Upper lobe of right lung (tissue), 1 donor: ENCODE results near the gene IMPDH1. TPM values are rescaled to one million over a fixed set of nuclear protein-coding genes. Genes with fewer than 3 reads are reported as not detected.

Experiments
- ATAC-seq: fragments of 200-7000 bp; cut with Tn5 transposase; one replicate; pipeline ENCODE4 v1.9.1; 2020; ENCODE audit warnings: mild to moderate bottlenecking, moderate library complexity
- DNase-seq: peaks from one replicate; pipeline ENCODE4 v3.0.0-alpha.2; 2020
- H3K27ac ChIP-seq: fragments of 200-600 bp; one replicate; pipeline ENCODE4 v1.8.0; 2022
- H3K27me3 ChIP-seq: fragments of 200-600 bp; one replicate; pipeline ENCODE4 v1.8.0; 2022; ENCODE audit warnings: mild to moderate bottlenecking
- H3K36me3 ChIP-seq: fragments of 200-600 bp; one replicate; pipeline ENCODE4 v1.8.0; 2022
- H3K4me1 ChIP-seq: fragments of 200-600 bp; one replicate; pipeline ENCODE4 v1.8.0; 2022
- H3K4me3 ChIP-seq: fragments of 200-600 bp; one replicate; pipeline ENCODE4 v1.8.0; 2022; ENCODE audit warnings: mild to moderate bottlenecking
- H3K9me3 ChIP-seq: fragments of 200-600 bp; one replicate; pipeline ENCODE4 v1.8.0; 2022
- intact Hi-C: fragments of 100-400 bp; cut with DNase I; formaldehyde crosslinking; loops from one replicate; pipeline ENCODE4 v1.11.0; 2022
- total RNA-seq: library from RNA; stranded (reverse); fragmentation: NEBNext Ultra II Directional; extraction: Animal tissue kit (Norgen Biotek cat#: 25700); gene quantifications from one replicate; pipeline ENCODE4 v1.2.1, GENCODE V29; 2021
- TF ChIP-seq, protein P1 (sequence below): fragments of 200-600 bp; IDR thresholded peaks from one replicate; pipeline ENCODE4 v1.8.0; 2022; ENCODE audit warnings: antibody characterized with exemption
- donor health status: DM: no; HTN: yes; CAD: no; lungs with severe emphysema.

Gene IMPDH1
- total RNA-seq, 1 donor from 2014 or later, result 59.8 TPM

DNA sequence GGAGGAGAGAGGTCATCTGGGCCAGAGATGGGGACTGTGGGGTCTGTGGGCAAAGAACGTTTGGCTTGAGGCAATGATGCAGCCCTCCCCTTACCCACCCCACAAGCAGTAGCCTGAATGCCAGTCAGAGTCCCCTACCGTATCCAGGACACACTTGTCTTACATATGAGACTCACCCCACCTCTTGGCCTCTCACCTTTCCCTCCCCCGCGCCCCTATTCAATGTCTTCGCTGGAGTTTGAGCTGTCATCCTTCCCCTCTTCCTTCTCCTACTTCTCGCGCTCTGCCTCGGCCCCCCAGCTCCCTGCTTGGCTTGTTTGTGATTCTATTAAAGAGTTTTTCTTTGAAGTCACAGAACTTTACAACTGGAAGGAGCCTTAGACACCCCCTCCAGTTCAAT lies 57.1 kb downstream of the IMPDH1 start:
- ATAC-seq (no peak), DNase-seq (no peak)
- intact Hi-C loops, result no loop called here
- Histone ChIP-seq H3K4me3 (no peak overlapping the region), H3K9me3 (no peaks in the 10 kb centered on the region), H3K27ac (no peak overlapping the region), H3K27me3 (peaks cover 47% of the 10 kb centered on the region), H3K36me3 (no peaks in the 10 kb centered on the region), H3K4me1 (peaks cover 5% of the 10 kb centered on the region)
- TF ChIP-seq, protein P1, sequence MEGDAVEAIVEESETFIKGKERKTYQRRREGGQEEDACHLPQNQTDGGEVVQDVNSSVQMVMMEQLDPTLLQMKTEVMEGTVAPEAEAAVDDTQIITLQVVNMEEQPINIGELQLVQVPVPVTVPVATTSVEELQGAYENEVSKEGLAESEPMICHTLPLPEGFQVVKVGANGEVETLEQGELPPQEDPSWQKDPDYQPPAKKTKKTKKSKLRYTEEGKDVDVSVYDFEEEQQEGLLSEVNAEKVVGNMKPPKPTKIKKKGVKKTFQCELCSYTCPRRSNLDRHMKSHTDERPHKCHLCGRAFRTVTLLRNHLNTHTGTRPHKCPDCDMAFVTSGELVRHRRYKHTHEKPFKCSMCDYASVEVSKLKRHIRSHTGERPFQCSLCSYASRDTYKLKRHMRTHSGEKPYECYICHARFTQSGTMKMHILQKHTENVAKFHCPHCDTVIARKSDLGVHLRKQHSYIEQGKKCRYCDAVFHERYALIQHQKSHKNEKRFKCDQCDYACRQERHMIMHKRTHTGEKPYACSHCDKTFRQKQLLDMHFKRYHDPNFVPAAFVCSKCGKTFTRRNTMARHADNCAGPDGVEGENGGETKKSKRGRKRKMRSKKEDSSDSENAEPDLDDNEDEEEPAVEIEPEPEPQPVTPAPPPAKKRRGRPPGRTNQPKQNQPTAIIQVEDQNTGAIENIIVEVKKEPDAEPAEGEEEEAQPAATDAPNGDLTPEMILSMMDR, result no peak

GRCh38 chr7:128352153-128352537 lies 57.6 kb downstream of the IMPDH1 start:
- ATAC-seq (peak; percentile 85), DNase-seq (peak; percentile 79)
- Histone ChIP-seq H3K27ac (no peak overlapping the region), H3K4me1 (peaks cover 5% of the 10 kb centered on the region), H3K9me3 (no peaks in the 10 kb centered on the region), H3K4me3 (no peak overlapping the region), H3K27me3 (peaks cover 47% of the 10 kb centered on the region), H3K36me3 (no peaks in the 10 kb centered on the region)
- intact Hi-C loops, result no loop called here
- TF ChIP-seq, protein P1, result peak; percentile 48

- H3K27me3 ChIP-seq, result peaks cover 47% of the 10 kb centered on the region
- H3K27ac ChIP-seq, result no peak overlapping the region
- intact Hi-C loops, result no loop called here
- DNase-seq, result peak; percentile 64
- H3K4me3 ChIP-seq, result peak overlapping the region; percentile 21
- TF ChIP-seq, protein P1, result no peak
- H3K9me3 ChIP-seq, result no peaks in the 10 kb centered on the region
- no peaks in the 10 kb centered on the region for H3K36me3 ChIP-seq
- ATAC-seq, result peak; percentile 9
- H3K4me1 ChIP-seq, result peaks cover 5% of the 10 kb centered on the region
These were observed 58.3 kb downstream of the IMPDH1 start for GRCh38 chr7:128351296-128352152.

DNA sequence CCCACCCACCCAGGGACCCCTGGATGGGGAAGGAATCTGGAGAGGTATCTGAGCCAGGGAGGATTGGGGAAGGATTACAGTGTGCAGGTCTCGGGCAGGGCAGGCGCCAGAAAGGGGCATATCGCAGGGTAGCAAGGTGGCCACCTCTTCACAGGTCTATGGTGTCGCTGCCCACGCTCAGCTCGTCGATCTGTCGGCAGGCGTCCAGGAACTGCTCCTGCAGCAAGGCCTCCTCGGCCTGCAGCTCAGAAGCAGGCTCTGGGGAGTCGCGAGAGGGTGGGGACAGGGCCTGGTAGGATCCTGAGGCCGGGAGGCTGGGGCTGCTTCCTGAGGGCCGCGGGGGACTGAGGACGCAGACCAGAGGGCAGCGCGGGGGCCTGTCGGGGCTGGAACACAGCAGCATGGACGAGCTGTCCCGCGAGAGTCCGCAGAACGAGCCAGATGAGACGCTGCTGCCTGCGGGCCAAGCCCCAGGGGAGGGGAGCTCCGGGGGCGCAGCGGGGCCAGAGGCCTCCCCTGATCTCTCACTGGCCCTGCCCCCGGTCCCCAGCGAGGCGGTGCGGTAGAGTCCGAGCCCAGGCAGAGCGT lies 59.0 kb downstream of the IMPDH1 start:
- H3K27me3 ChIP-seq, result peaks cover 46% of the 10 kb centered on the region
- DNase-seq (no peak), ATAC-seq (peak; percentile 5)
- intact Hi-C loops, result no loop called here
- peaks cover 5% of the 10 kb centered on the region for H3K4me1 ChIP-seq
- H3K36me3 ChIP-seq, result no peaks in the 10 kb centered on the region
- H3K27ac ChIP-seq, result no peak overlapping the region
- no peak overlapping the region for H3K4me3 ChIP-seq
- no peaks in the 10 kb centered on the region for H3K9me3 ChIP-seq
- TF ChIP-seq, protein P1, result no peak

DNA sequence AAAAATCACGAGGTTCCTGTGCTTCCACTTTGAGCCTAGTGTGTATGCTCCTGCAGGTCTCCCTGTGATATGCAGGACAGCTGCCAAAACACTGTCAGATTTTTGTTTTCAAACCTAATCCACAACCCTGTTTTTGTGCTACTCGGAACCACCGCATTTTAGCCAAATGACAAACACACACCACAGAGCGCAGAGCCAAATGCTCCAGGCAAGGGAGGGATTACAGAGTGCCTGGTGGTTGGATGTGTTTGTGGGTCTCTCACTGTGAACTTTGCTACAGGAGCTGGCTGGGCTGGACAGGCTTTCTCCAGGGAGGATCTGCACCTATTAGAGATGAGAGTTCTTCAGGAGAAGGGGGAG lies 60.3 kb downstream of the IMPDH1 start:
- Histone ChIP-seq H3K36me3 (no peaks in the 10 kb centered on the region), H3K4me3 (no peak overlapping the region), H3K4me1 (peaks cover 5% of the 10 kb centered on the region), H3K27me3 (peaks cover 41% of the 10 kb centered on the region), H3K27ac (no peak overlapping the region), H3K9me3 (no peaks in the 10 kb centered on the region)
- intact Hi-C loops, result no loop called here
- ATAC-seq (no peak), DNase-seq (no peak)
- TF ChIP-seq, protein P1, result no peak
